Right hindlimb (tissue), 1 donor: ENCODE results near the gene PPP2R5C.
"Not testable (repeated sequence)": the region's sequence is repeated elsewhere in the genome, so short reads cannot be mapped to it uniquely, and the experiment has no call there.

Source experiments
- DNase-seq: peaks from one replicate; pipeline ENCODE4 v3.0.0-alpha.2; 2018

The PPP2R5C gene

DNA sequence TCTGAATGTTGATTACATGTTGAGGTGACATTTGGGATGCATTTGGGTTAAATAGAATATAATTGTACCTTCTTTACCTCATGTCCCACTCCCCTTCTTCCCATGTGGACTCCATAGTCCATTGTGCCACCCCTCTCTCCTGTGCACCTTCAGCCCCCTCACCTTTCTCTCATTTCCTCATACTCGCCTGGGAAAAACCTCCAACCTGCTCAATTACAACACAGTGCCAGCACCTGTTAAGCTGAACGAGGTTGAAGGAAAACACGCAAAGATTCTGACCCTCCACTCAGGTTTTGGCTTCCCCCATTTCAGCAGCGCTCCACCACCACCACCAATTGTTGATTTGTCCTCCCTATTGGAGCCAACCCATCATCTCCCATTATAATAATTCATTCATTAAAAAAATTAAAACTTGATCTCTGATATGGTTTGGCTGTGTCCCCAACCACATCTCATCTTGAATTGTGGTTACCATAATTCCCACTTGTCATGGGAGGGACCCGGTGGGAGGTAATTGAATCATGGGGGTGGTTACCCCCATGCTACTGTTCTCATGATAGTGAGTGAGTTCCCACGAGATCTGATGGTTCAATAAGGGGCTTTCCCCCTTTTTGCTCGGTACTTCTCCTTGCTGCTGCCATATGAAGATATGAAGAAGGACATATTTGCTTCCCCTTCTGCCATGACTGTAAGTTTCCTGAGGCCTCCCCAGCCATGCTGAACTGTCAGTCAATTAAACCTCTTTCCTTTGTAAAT is 33.7 kb upstream of the PPP2R5C start:
- no peak for DNase-seq

- no peak for DNase-seq
Measured at GRCh38 chr14:101728367-101728742, 33.2 kb upstream of the PPP2R5C start.

- no peak for DNase-seq
Measured at GRCh38 chr14:101729382-101729781, 32.1 kb upstream of the PPP2R5C start.

DNA sequence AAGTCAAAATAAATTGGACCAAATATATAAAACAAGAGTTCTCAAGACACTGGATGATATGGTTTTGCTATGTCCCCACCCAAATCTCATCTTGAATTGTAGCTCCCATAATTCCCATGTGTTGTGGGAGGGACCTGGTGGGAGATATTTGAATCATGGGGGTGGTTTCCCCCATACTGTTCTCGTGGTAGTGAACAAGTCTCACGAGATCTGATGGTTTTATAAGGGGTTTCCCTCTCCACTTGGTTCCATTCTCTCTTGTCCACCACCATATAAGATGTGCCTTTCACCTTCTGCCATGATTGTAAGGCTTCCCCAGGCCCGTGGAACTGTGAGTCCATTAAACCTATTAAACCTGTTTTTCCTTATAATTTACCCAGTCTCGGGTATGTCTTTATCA is 31.4 kb upstream of the PPP2R5C start:
- not testable (repeated sequence) for DNase-seq

DNA sequence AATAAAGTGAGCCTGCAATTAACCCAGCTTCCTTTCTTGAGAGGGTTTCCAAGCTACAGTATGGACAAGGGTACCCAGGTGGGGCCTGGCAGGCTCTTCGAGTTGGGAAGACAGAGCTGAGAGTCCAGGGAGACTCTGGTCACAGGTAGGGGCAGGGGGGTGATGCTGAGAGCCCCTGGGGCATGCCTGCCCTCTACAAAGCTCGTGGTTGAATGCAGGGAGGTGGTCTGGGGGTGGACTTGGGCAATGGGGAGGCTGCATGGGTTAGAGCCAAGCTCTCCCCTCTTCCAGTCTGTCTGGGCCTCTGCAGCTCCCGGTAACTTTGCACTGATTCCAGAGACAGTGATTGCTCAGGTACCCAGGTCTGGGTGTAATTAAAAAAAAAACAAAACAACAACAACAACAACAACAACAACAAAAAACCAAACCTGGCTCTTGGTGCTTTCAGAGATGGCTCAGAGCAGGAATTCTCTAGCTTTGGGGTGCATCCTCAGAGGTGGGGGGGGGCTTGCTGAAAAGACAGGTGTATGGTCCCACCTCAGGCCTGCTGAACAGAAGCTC is 30.8 kb upstream of the PPP2R5C start:
- no peak for DNase-seq

DNA sequence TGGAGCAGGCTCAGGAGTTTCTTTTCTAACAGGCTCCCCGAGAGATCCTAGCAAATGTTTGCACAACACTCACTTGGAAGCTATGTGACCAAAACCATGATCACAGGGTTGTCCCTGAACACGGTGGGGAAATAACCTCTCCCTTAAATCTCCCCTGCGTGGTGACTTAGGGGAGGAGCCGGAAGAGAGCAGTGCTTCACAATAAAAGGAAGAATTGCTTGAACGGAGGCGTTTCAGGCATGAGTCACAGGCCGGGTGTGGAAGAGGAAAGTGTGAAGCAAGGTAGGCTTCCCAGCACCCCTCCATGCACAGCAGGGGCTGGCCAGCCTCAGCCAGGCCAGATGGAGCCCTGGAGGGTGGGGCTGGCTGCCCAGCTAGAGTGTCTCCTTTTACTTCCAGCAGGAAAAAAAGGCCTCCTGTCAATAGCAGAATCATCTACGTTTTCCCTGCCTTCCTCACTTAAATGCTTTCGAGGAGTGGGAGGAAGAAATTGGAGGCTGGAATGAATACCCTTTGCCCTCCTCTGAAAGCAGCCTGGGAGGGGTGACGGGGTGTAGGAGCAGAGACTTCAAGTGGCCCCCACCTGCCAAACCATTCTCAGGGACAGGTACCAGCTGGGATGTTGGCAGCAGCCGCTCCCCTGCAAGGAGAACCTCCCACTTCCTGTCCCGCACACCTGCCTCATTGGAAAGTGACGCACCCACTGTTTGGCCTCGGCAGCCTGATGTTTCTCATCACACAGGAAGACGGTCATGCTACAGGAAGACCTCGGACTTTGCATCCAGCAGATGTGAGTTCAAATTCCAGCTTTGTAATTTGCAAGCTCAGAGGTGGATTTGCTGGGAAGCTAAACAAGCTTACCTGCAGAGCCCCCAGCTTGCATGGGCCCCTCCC is 30.1 kb upstream of the PPP2R5C start:
- DNase-seq: no peak

DNA sequence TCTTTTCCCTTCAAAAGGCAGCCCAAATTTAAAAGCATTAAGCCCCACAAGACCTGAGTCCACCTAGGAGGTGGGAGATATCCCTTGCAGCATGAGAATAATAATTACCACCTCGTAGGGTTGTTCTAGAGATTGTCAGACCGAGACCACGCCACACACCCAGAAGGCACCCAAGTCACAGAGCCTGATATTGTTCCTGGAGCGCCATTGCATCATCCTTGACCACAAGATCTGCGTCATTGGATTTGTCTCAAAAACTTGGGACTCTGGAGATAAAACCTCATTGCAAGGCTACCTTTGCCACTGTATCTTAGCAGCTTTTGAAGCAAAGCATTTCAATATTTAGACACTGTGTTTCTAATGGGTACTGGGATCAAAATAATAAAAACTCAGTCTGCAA is 29.4 kb upstream of the PPP2R5C start:
- no peak for DNase-seq

GRCh38 chr14:101733211-101733610 is 28.3 kb upstream of the PPP2R5C start:
- DNase-seq: no peak

DNA sequence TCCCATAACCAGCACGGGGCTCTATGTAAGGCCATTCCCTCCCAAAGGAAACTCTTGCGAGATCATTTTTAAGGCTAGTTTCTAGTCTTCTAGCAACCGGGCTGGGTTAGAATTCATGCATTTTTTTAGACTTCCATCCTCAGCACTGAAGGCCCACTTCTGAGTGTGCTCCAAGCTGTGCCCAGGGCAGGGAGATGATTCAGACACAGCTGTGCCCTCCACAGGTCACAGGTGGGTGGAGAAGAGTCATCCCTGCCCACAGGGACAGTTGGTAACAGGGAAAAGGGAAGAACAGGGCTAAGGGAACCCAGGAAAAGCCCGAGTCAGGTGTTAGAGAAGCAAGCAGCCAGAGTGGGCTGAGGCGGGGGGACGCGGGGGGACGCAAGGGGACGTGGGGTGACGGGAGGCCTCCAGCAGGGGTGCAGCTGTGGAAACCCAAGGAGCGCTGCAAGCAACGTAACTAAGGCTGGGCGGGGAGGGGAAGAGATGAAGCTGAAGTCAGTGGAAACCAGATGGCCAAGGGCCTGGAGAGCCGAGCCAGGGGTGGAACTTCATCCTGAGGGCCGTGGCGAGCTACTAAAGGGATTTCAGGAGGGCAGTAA is 27.2 kb upstream of the PPP2R5C start:
- DNase-seq: no peak

DNA sequence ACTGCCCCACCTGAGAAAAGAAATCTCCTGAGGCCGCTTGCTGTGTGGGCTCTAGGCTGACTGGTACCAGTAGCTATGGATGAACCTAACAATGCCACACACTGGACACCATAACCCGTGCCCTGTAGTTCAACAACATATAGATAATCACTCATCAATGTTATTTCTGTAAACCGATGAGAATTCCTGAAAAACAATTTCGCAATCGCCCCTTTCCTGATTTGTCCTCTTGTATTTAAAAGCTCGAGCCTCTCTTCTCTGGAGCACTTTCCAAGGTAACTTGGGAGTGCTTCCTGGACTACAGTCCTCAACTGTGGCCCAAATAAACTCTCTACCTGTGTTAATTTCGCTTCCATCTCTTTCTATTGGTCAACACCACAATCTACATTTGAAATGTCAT is 26.1 kb upstream of the PPP2R5C start:
- no peak for DNase-seq

DNA sequence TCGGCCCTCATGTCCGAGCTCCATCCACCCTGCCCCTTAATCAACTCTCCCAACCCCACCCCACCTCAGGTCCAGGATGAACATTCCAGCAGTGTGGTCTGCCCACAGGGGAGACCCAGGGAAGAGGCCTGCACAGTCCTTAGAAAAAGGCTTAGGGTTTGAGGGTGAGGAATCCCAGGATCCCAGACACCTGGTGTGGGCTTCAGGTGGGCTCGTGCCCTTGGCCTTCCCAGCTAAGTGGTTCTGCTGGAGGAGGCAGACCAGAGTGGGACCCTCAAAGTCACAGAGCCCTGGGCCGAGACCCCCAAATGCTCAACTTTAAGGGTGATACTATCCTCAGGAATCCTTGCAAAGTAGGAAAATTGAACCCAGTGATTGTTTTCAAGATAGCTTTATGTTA is 25.4 kb upstream of the PPP2R5C start:
- no peak for DNase-seq

- DNase-seq: no peak
Measured at GRCh38 chr14:101736585-101736984, 24.9 kb upstream of the PPP2R5C start.

GRCh38 chr14:101737414-101738339 is 23.8 kb upstream of the PPP2R5C start:
- no peak for DNase-seq

- no peak for DNase-seq
Measured at GRCh38 chr14:101738703-101739320, 22.7 kb upstream of the PPP2R5C start.

GRCh38 chr14:101739446-101740141 is 21.9 kb upstream of the PPP2R5C start:
- DNase-seq: no peak

DNA sequence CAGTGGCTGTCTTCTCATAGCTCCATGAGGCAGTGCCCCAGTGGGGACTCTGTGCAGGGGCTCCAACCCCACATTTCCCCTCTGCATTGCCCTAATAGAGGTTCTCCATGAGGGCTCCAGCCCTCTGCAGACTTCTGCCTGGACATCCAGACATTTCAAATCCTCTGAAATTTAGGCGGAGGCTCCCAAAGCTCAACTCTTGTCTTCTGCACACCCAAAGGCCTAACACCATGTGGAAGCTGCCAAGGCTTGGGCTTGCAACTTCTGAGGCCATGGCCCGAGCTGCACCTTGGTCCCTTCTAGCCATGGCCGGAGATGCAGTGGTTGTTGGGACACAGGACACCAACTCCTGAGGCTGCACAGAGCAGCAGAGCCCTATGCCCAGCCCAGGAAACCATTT is 20.5 kb upstream of the PPP2R5C start:
- no peak for DNase-seq

- no peak for DNase-seq
Measured at GRCh38 chr14:101743701-101744100, 17.8 kb upstream of the PPP2R5C start.

DNA sequence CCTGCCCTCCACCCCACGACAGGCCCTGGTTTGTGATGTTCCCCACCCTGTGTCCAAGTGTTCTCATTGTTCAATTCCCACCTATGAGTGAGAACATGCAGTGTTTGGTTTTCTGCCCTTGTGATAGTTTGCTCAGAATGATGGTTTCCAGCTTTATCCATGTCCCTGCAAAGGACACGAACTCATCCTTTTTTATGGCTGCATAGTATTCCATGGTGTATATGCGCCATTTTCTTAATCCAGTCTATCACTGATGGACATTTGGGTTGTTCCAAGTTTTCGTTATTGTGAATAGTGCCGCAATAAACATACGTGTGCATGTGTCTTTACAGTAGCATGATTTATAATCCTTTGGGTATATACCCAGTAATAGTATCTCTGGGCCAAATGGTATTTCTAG is 17.1 kb upstream of the PPP2R5C start:
- not testable (repeated sequence) for DNase-seq

GRCh38 chr14:101749756-101750155 is 11.8 kb upstream of the PPP2R5C start:
- DNase-seq: not testable (repeated sequence)

DNA sequence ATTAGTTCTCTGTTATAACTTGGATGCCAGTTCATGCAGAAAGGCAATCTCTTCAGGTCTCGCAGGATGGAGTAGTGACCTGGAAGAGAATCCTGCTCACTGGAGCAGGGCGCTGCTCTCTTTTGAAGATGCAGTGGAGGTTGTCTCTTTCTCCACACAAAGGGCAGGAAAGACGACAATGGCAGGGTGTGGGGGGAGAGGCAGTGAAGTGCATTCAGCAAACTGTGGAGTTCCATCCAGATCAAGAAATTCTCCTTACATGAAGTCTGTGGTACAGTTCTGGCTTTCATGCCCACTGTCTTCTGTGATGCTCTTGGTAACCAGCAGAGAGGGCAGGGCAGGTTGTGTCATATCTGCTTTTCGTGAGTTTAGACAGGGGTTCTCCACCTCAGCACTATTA is 6.6 kb upstream of the PPP2R5C start:
- DNase-seq: no peak
